AG04450 (cell line): ENCODE data around the gene CACNA1C. TPM values are rescaled to one million over a fixed set of nuclear protein-coding genes. Genes with fewer than 3 reads are reported as not detected.

Source experiments
- CTCF ChIA-PET: fragments of 300-600, 350-600 bp; formaldehyde crosslinking; extraction: SDS; loops from one replicate; lab custom pipeline; 2022; ENCODE audit warnings: antibody characterized with exemption, inconsistent platforms; lab: Charles Lee
- POLR2A ChIA-PET: fragments of 350-600 bp; formaldehyde crosslinking; extraction: SDS; loops from one replicate; lab custom pipeline; 2021; ENCODE audit warnings: antibody characterized with exemption, inconsistent platforms; lab: Yijun Ruan, JAX
- DNase-seq: peaks from one replicate; pipeline ENCODE4 v3.0.0-alpha.2; 2011; ENCODE audit warnings: low read depth, low spot score
- H3K27ac ChIP-seq: one replicate; pipeline ENCODE4 v1.5.1; 2012; ENCODE audit warnings: low read depth, low read length, control low read depth
- H3K27me3 ChIP-seq: one replicate; pipeline ENCODE4 v1.6.0; 2012; ENCODE audit warnings: low read length; ENCODE audit not compliant: control insufficient read depth, insufficient read depth
- H3K4me3 ChIP-seq: 2 replicates; pipeline ENCODE4 v1.5.1; 2011; ENCODE audit warnings: mild to moderate bottlenecking, low read depth, low read length, control low read depth
- H3K9me3 ChIP-seq: 2 replicates; pipeline ENCODE4 v1.5.1; 2012; ENCODE audit warnings: low read length; ENCODE audit not compliant: control insufficient read depth, insufficient read depth
- CTCF ChIP-seq: IDR thresholded peaks from 2 replicates; pipeline ENCODE4 v1.5.1; 2011; ENCODE audit warnings: low read depth, low read length, control low read depth, inconsistent platforms
- polyA plus RNA-seq: library from polyadenylated mRNA; depleted of rRNA; stranded (reverse); fragments of >200 nt; gene quantifications from 2 replicates; pipeline ENCODE4 v1.2.3, GENCODE V29; 2011

CACNA1C gene
- polyA plus RNA-seq, 1 experiment = 5.9 TPM

DNA sequence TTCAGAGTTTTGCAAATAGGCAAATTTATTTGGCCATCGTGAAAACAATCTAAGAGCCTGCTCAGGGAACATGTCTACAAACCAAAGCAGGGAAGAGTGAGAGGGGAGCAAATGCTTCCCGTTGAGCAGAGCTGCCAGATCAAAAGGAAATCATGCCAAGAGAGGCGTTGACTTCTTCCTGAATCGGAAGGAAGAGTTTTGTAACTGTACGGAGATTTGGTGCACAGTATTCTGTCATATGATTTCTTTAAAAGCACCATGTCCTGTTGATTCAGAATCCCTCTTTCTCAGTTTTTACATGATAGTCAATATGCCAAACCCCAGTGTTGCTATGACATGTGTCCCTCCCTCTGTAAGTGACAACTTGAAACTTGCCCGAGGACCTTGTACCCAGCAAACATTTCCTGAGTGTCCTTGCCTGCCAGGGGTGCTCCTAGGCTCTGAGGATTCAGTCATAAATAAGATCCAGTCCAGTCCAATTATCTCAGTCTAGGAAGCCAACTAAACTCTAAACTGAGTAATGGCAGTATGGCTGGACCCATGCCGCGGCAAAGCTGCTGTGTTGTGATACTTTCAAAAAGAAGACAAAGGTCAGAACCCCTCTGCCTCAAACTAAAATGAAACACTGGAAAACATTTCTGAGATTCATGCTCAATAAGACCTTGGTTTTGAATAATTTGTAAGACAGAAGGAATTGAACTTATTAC, 441.9 kb downstream of the CACNA1C start:
- no peak for DNase-seq
- Histone ChIP-seq H3K27ac (no peak overlapping the region), H3K4me3 (no peak overlapping the region), H3K9me3 (no peaks in the 10 kb centered on the region; the same call in 1 of the 2 replicates), H3K27me3 (peaks cover 2% of the 10 kb centered on the region)
- ChIA-PET POLR2A (no interaction called here), CTCF (no interaction called here)
- TF ChIP-seq CTCF = no peak

- no peak for TF ChIP-seq CTCF
- ChIA-PET POLR2A (no interaction called here), CTCF (no interaction called here)
- Histone ChIP-seq H3K9me3 (no peaks in the 10 kb centered on the region; the same call in 1 of the 2 replicates), H3K27ac (no peak overlapping the region), H3K4me3 (no peak overlapping the region), H3K27me3 (peaks cover 5% of the 10 kb centered on the region)
- no peak for DNase-seq
Observed at GRCh38 chr12:2495417-2496112, 442.8 kb downstream of the CACNA1C start.

DNA sequence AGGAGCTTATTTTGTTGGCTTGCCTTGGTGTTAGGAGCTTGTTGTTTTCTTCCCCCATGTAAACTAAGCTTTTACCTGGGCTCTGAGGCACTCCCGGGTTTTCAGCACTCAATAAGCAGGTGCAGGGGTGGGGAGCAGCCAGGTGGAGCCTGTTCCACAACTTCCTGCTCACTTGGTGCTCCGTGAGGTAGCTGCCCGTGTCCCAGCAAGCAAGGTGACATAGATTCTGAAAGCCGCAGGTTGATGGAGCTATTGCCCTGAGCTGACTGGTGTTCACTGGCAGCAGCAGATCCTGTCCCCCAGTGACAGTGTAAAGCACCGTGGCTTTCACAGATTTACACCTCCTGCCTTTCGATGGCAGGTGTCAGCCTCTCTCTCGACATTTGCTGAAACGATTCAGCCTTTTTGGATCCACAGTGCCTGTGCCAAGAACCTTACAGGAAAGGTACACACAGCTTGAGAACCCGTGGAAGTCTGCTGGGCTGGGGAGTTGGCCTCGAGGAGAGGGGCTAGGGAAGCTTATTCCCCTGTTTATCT, 446.2 kb downstream of the CACNA1C start:
- DNase-seq = no peak
- no peak for TF ChIP-seq CTCF
- peaks cover 6% of the 10 kb centered on the region for H3K27me3 ChIP-seq
- POLR2A ChIA-PET = interaction anchor here (0.6 kb wide), 1 partner anchor 215 kb away, joined by 4 read pairs; no protein-coding TSS in a partner anchor
- H3K9me3 ChIP-seq = no peaks in the 10 kb centered on the region; the same call in 1 of the 2 replicates
- H3K27ac ChIP-seq = no peak overlapping the region
- H3K4me3 ChIP-seq = no peak overlapping the region
- CTCF ChIA-PET = no interaction called here

DNA sequence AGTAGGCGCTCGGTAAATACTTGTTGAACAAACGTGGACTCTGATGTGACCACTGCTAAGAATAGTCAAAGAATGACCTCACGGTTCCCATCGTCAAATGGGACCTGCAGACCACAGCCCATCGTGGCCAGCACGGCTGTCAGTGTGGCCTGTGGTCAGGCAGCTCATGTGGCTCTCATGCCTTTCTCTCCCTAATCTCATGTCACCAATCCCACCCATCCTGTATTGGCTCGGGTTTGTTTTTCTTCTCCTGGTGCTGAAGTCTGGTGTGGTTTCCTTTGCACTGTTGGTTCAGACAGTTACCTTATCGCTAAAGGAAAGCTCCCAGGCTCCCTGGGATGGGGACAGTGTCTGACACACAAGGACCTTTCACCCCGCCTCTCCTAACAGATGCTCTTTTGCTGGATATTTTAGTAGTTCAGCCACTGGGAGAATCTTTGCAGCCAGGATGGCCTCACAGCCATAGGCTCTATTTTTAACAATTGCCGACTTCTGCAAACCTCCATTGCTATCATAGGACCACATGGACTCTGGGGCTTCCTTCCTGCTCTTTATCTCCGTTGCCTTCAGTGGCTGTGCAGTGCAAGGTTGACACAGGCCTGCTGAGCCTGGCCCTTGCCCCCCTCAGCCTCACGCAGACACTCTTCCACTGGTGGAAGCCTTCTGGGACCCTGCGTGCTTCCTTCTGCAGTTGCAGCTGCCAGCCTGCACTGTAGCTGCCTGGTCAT, 448.8 kb downstream of the CACNA1C start:
- H3K27me3 ChIP-seq = peaks cover 3% of the 10 kb centered on the region
- no peak overlapping the region for H3K4me3 ChIP-seq
- TF ChIP-seq CTCF = no peak
- H3K9me3 ChIP-seq = no peaks in the 10 kb centered on the region; the same call in 1 of the 2 replicates
- ChIA-PET CTCF (interaction anchor here (0.7 kb wide), 1 partner anchor 10 kb away, joined by 9 read pairs; no protein-coding TSS in a partner anchor), POLR2A (no interaction called here)
- H3K27ac ChIP-seq = no peak overlapping the region
- no peak for DNase-seq
